H1 (cell line): Measurements from ENCODE around the gene NHSL2. TPM values are rescaled to one million over a fixed set of nuclear protein-coding genes. Genes with fewer than 3 reads are reported as not detected.

Experiments
- CTCF ChIA-PET: fragments of 300-600 bp; sonication (Branson Sonifier 250); formaldehyde crosslinking; loops from one replicate; lab custom pipeline; 2021; ENCODE audit not compliant: partially characterized antibody; lab: Charles Lee
- POLR2A ChIA-PET: fragments of 300-600 bp; sonication (Branson Sonifier 250); formaldehyde crosslinking; loops from one replicate; lab custom pipeline; 2021; ENCODE audit warnings: inconsistent platforms; ENCODE audit not compliant: partially characterized antibody; lab: Charles Lee
- DNase-seq, 2 experiments: peaks; one replicate each; pipeline versions ENCODE4 v3.0.0 to v3.0.0-alpha.2; 2010 to 2022; ENCODE audit warnings: low spot score in 2 of 2, low read depth in 1 of 2, mixed read lengths in 1 of 2
- FAIRE-seq: peaks from 2 replicates; lab custom pipeline; 2011; peaks lifted over from hg19 to GRCh38; lab: Jason Lieb, UNC
- H2AFZ ChIP-seq: 2 replicates; pipeline ENCODE4 v1.8.1; 2012; ENCODE audit warnings: low read length, inconsistent platforms
- H2AK5ac ChIP-seq: 2 replicates; pipeline ENCODE4 v1.6.1; 2013; ENCODE audit warnings: low read depth, low read length
- H2BK120ac ChIP-seq: replicated peaks from 2 replicates; pipeline ENCODE3; 2013; ENCODE audit warnings: low read depth, low read length, inconsistent platforms
- H2BK12ac ChIP-seq: 2 replicates; pipeline ENCODE4 v1.6.1; 2013; ENCODE audit warnings: low read depth, low read length
- H2BK15ac ChIP-seq: 2 replicates; pipeline ENCODE4 v1.6.1; 2013; ENCODE audit warnings: low read length
- H2BK20ac ChIP-seq: 2 replicates; pipeline ENCODE4 v1.6.1; 2013; ENCODE audit warnings: low read length
- H2BK5ac ChIP-seq: 2 replicates; pipeline ENCODE4 v1.6.1; 2013; ENCODE audit warnings: low read depth, low read length
- H3K14ac ChIP-seq: 2 replicates; pipeline ENCODE4 v1.6.1; 2013; ENCODE audit warnings: inconsistent platforms; ENCODE audit not compliant: insufficient read length
- H3K18ac ChIP-seq: 2 replicates; pipeline ENCODE4 v1.6.1; 2013; ENCODE audit warnings: low read length; ENCODE audit errors: extremely low read depth
- H3K23ac ChIP-seq: 2 replicates; pipeline ENCODE4 v1.6.1; 2013; ENCODE audit warnings: inconsistent platforms; ENCODE audit not compliant: insufficient read length
- H3K23me2 ChIP-seq: 2 replicates; pipeline ENCODE4 v1.6.1; 2013; ENCODE audit warnings: low read depth, low read length
- H3K27ac ChIP-seq: 2 replicates; pipeline ENCODE4 v1.6.1; 2011; ENCODE audit warnings: low read depth, low read length, inconsistent platforms
- H3K27me3 ChIP-seq, 4 experiments: replicated peaks in 1 of 4; 1 replicate in 1 of 4; 2 replicates in 3 of 4; pipeline versions ENCODE4 v1.6.1 to v1.8.1; 2011 to 2013; ENCODE audit warnings: low read length in 3 of 4, mild to moderate bottlenecking in 3 of 4, inconsistent platforms in 2 of 4, mixed read lengths in 2 of 4, moderate library complexity in 1 of 4; ENCODE audit not compliant: control insufficient read depth in 3 of 4, insufficient read depth in 3 of 4; ENCODE audit errors: extremely low read depth in 1 of 4
- H3K36me3 ChIP-seq, 4 experiments: 2 replicates each; pipeline versions ENCODE4 v1.6.1 to v1.8.1; 2011 to 2013; ENCODE audit warnings: mild to moderate bottlenecking in 4 of 4, low read length in 3 of 4, moderate library complexity in 2 of 4, control low read depth in 1 of 4, inconsistent platforms in 1 of 4; ENCODE audit not compliant: insufficient read depth in 4 of 4, control insufficient read depth in 2 of 4
- H3K4ac ChIP-seq: replicated peaks from 2 replicates; pipeline ENCODE3; 2013; ENCODE audit warnings: low read length, low read depth, mixed read lengths, inconsistent platforms; ENCODE audit not compliant: insufficient read length
- H3K4me1 ChIP-seq, 4 experiments: replicated peaks in 1 of 4; 1 replicate in 1 of 4; 2 replicates in 3 of 4; pipeline versions ENCODE4 v1.6.1 to v1.8.1; 2011 to 2013; ENCODE audit warnings: low read length in 3 of 4, inconsistent platforms in 2 of 4, mixed read lengths in 1 of 4; ENCODE audit not compliant: insufficient read depth in 4 of 4, control insufficient read depth in 3 of 4
- H3K4me2 ChIP-seq, 2 experiments: 2 replicates each; pipeline versions ENCODE4 v1.6.1 to v1.8.1; 2011 to 2013; ENCODE audit warnings: low read depth in 2 of 2, low read length in 2 of 2, control low read depth in 1 of 2, inconsistent platforms in 1 of 2, mild to moderate bottlenecking in 1 of 2; ENCODE audit not compliant: insufficient read depth in 1 of 2
- H3K4me3 ChIP-seq, 4 experiments: fragments of 200-600, 300-600 bp in 1 of 4; sonication (generic), shearing (Covaris generic), sonication (Bioruptor Twin) in 1 of 4; 2 replicates each; pipeline versions ENCODE4 v1.5.1 to v1.8.1; 2011 to 2016; ENCODE audit warnings: low read length in 4 of 4, low read depth in 3 of 4, control low read depth in 2 of 4, inconsistent platforms in 2 of 4, mild to moderate bottlenecking in 2 of 4, mixed read lengths in 1 of 4, moderate library complexity in 1 of 4; ENCODE audit not compliant: insufficient read depth in 2 of 4; ENCODE audit errors: extremely low read depth in 1 of 4
- H3K56ac ChIP-seq: replicated peaks from 2 replicates; pipeline ENCODE3; 2013; ENCODE audit warnings: low read depth, mild to moderate bottlenecking, mixed read lengths, low read length, inconsistent platforms; ENCODE audit not compliant: insufficient read length
- H3K79me1 ChIP-seq: 2 replicates; pipeline ENCODE4 v1.6.1; 2013; ENCODE audit warnings: low read depth, low read length, control low read depth
- H3K79me2 ChIP-seq, 2 experiments: 2 replicates each; pipeline versions ENCODE4 v1.6.1 to v1.8.1; 2012 to 2013; ENCODE audit warnings: low read length in 2 of 2, mild to moderate bottlenecking in 2 of 2, inconsistent platforms in 1 of 2; ENCODE audit not compliant: insufficient read depth in 2 of 2, control insufficient read depth in 1 of 2
- H3K9ac ChIP-seq, 4 experiments: replicated peaks in 1 of 4; 1 replicate in 1 of 4; 2 replicates in 3 of 4; pipeline versions ENCODE4 v1.6.1 to v1.8.1; 2011 to 2013; ENCODE audit warnings: low read depth in 3 of 4, low read length in 3 of 4, control low read depth in 2 of 4, mild to moderate bottlenecking in 2 of 4, moderate library complexity in 2 of 4, inconsistent platforms in 1 of 4; ENCODE audit errors: extremely low read depth in 1 of 4
- H3K9me3 ChIP-seq, 2 experiments: 2 replicates each; pipeline versions ENCODE4 v1.6.1 to v1.8.1; 2012 to 2013; ENCODE audit warnings: mild to moderate bottlenecking in 2 of 2, moderate library complexity in 2 of 2, control low read depth in 1 of 2, inconsistent platforms in 1 of 2, low read depth in 1 of 2, low read length in 1 of 2, mixed read lengths in 1 of 2; ENCODE audit not compliant: insufficient read depth in 2 of 2
- H4K20me1 ChIP-seq, 2 experiments: replicated peaks in 1 of 2; 2 replicates each; pipeline versions ENCODE3 to v1.8.1; 2011 to 2013; ENCODE audit warnings: inconsistent platforms in 2 of 2, low read length in 2 of 2, mild to moderate bottlenecking in 1 of 2; ENCODE audit not compliant: insufficient read depth in 2 of 2, control insufficient read depth in 1 of 2
- H4K5ac ChIP-seq: 2 replicates; pipeline ENCODE4 v1.6.1; 2013; ENCODE audit warnings: low read length, low read depth, mixed read lengths, inconsistent platforms; ENCODE audit not compliant: insufficient read length
- H4K8ac ChIP-seq: 2 replicates; pipeline ENCODE4 v1.8.0; 2013; ENCODE audit warnings: mild to moderate bottlenecking, moderate library complexity, low read length, inconsistent platforms; ENCODE audit not compliant: insufficient read depth; ENCODE audit errors: extremely low read depth
- H4K91ac ChIP-seq: replicated peaks from 2 replicates; pipeline ENCODE3; 2013; ENCODE audit warnings: low read length, mixed read lengths, inconsistent platforms; ENCODE audit not compliant: insufficient read length
- GTF2F1 ChIP-seq: IDR thresholded peaks from 2 replicates; pipeline ENCODE4 v1.6.1; 2012; ENCODE audit warnings: low read depth, low read length, improper control_type of control experiment, borderline replicate concordance
- RAD21 ChIP-seq, 2 experiments: IDR thresholded peaks in 1 of 2; conservative IDR thresholded peaks in 1 of 2; 2 replicates each; pipeline ENCODE4 v1.6.1; 2011; ENCODE audit warnings: low read depth in 2 of 2, low read length in 2 of 2, improper control_type of control experiment in 1 of 2, inconsistent platforms in 1 of 2, mild to moderate bottlenecking in 1 of 2, moderate library complexity in 1 of 2
- whole genome bisulfite sequencing, 2 experiments: shearing (Covaris generic) in 1 of 2; methylation state at CpG; one replicate each; pipeline versions ENCODE4 v1.1.6 to v1.1.7; 2013 to 2015; ENCODE audit warnings: low lambda C conversion rate in 2 of 2, mixed read lengths in 2 of 2, inconsistent platforms in 1 of 2, low coverage in 1 of 2, missing lambda C conversion rate in 1 of 2; ENCODE audit not compliant: insufficient replicate concordance in 2 of 2, insufficient coverage in 1 of 2, insufficient read length in 1 of 2; ENCODE audit errors: extremely low coverage in 1 of 2, missing lambda C conversion rate in 1 of 2; 5-methylcytosine and 5-hydroxymethylcytosine counted together
- polyA plus RNA-seq, 7 experiments: library from polyadenylated mRNA; depleted of rRNA in 3 of 7; stranded (reverse) in 5 of 7; unstranded in 2 of 7; fragments of >200 nt in 5 of 7; fragments of 200-250 nt in 2 of 7; gene quantifications; 1 replicate in 5 of 7; 2 replicates in 1 of 7; 4 replicates in 1 of 7; pipeline versions ENCODE4 v1.2.1 to v1.2.3, GENCODE V29; 2011 to 2013; ENCODE audit warnings: missing spikeins in 2 of 7, mixed read lengths in 2 of 7
- total RNA-seq: library from RNA; stranded (reverse); fragmentation: NEBNext Ultra II Directional; extraction: Animal tissue kit (Norgen Biotek cat#: 25700); gene quantifications from 2 replicates; pipeline ENCODE4 v1.2.1, GENCODE V29; 2021
- TF ChIP-seq, protein P1 (sequence below): IDR thresholded peaks from 2 replicates; pipeline ENCODE4 v1.6.1; 2011; ENCODE audit warnings: low read length, improper control_type of control experiment

Gene NHSL2
- total and polyA plus RNA-seq, 2 of the 8 experiments (the other 6 are each of a cell fraction or from before 2014, with no cell fraction given): 3.7 to 7.2 TPM

GRCh38 chrX:72124540-72125201 is 214.0 kb downstream of the NHSL2 start:
- Histone ChIP-seq H3K9ac (no peak overlapping the region), H3K9me3 (peaks cover 0 to under 1% of the 10 kb centered on the region in 2 experiments; a peak in 1 of 4 replicates), H4K5ac (no peak overlapping the region), H3K18ac (no peak overlapping the region), H4K8ac (peak overlapping the region; percentile 4; the same call in 1 of the 2 replicates), H3K4me2 (no peak overlapping the region), H2AK5ac (no peak overlapping the region), H3K36me3 (no peaks in the 10 kb centered on the region), H2AFZ (no peak overlapping the region)
- DNase-seq (no peak), FAIRE-seq (no peak)
- CTCF ChIA-PET: interaction anchor here (2.1 to 4.2 kb wide), 3 partner anchors 51 to 104 kb away, joined by 5 to 51 read pairs (median 16); no protein-coding TSS in a partner anchor
- TF ChIP-seq RAD21 (IDR thresholded peaks at IDR 0.05 in 1 of 2, conservative IDR thresholded peaks at IDR 0.05 in 1 of 2; ENCODE audit: low read depth in 2 of 2, low read length in 2 of 2) (no peak), GTF2F1 (no peak)
- TF ChIP-seq, protein P1, sequence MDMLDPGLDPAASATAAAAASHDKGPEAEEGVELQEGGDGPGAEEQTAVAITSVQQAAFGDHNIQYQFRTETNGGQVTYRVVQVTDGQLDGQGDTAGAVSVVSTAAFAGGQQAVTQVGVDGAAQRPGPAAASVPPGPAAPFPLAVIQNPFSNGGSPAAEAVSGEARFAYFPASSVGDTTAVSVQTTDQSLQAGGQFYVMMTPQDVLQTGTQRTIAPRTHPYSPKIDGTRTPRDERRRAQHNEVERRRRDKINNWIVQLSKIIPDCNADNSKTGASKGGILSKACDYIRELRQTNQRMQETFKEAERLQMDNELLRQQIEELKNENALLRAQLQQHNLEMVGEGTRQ: no peak
- TF ChIP-seq, all 59 proteins: peak for 0
- Histone ChIP-seq H3K4me3 (no peak overlapping the region), H2BK15ac (no peak overlapping the region), H3K23ac (no peak overlapping the region), H3K4ac (no peak overlapping the region), H3K79me2 (no peaks in the 10 kb centered on the region; a peak in 1 of 4 replicates), H3K4me1 (peaks cover 6 to 14% (median 10%) of the 10 kb centered on the region in 4 experiments), H3K79me1 (no peaks in the 10 kb centered on the region), H3K14ac (no peak overlapping the region), H2BK120ac (no peak overlapping the region), H2BK5ac (no peak overlapping the region), H3K56ac (no peak overlapping the region), H3K27me3 (peaks cover 6 to 13% (median 9%) of the 10 kb centered on the region in 4 experiments), H4K91ac (no peak overlapping the region), H4K20me1 (peaks cover 0 to 4% of the 10 kb centered on the region in 2 experiments), H2BK20ac (no peak overlapping the region), H3K23me2 (no peaks in the 10 kb centered on the region; the same call in 1 of the 2 replicates), H2BK12ac (peak overlapping the region; percentile 50; the same call in 1 of the 2 replicates), H3K27ac (peak overlapping the region; percentile 38; the same call in 1 of the 2 replicates)
- POLR2A ChIA-PET: interaction anchor here (0.6 to 1.3 kb wide), 4 partner anchors 54 to 251 kb away, joined by 3 to 4 read pairs (median 3); no protein-coding TSS in a partner anchor
- WGBS, 2 experiments: 91% methylated on average over 8 of the region's 8 CpGs; no CpG with 5 or more reads in 1 of the 2 experiments
